HG03565 (cell line): ENCODE data around the gene SCN11A.
"Not testable (repeated sequence)": the region's sequence is repeated elsewhere in the genome, so short reads cannot be mapped to it uniquely, and the experiment has no call there.

ENCODE experiments used
- ATAC-seq: cut with Tn5 transposase; IDR thresholded peaks from one replicate; pipeline ENCODE4 v1.9.1; 2021; ENCODE audit warnings: mild to moderate bottlenecking, moderate library complexity; ENCODE audit not compliant: unreplicated experiment

The SCN11A gene

GRCh38 chr3:39067286-39067685 lies 15.5 kb upstream of the SCN11A start:
- no peak for ATAC-seq

GRCh38 chr3:39065197-39065596 lies 13.5 kb upstream of the SCN11A start:
- ATAC-seq = peak; percentile 98

GRCh38 chr3:39064646-39065045 lies 12.9 kb upstream of the SCN11A start:
- no peak for ATAC-seq

- ATAC-seq = no peak
These were observed 11.4 kb upstream of the SCN11A start for GRCh38 chr3:39063143-39063542.

- ATAC-seq = no peak
These were observed 10.4 kb upstream of the SCN11A start for GRCh38 chr3:39062180-39062579.

GRCh38 chr3:39061228-39061627 lies 9.5 kb upstream of the SCN11A start:
- not testable (repeated sequence) for ATAC-seq

GRCh38 chr3:39056151-39056550 lies 4.4 kb upstream of the SCN11A start:
- ATAC-seq = no peak

GRCh38 chr3:39053696-39054095 lies 2.0 kb upstream of the SCN11A start:
- no peak for ATAC-seq

- ATAC-seq = no peak
These were observed 839 bp upstream of the SCN11A start for GRCh38 chr3:39052583-39052982.

- ATAC-seq = no peak
These were observed 1.7 kb downstream of the SCN11A start for GRCh38 chr3:39050029-39050428.

GRCh38 chr3:39038165-39038564 lies 13.6 kb downstream of the SCN11A start:
- no peak for ATAC-seq

GRCh38 chr3:39029556-39029955 lies 22.2 kb downstream of the SCN11A start:
- ATAC-seq = no peak

- no peak for ATAC-seq
These were observed 23.2 kb downstream of the SCN11A start for GRCh38 chr3:39028546-39028945.

GRCh38 chr3:39025222-39025970 lies 26.3 kb downstream of the SCN11A start:
- no peak for ATAC-seq

- no peak for ATAC-seq
These were observed 27.2 kb downstream of the SCN11A start for GRCh38 chr3:39024497-39024896.

GRCh38 chr3:39022286-39022630 lies 29.5 kb downstream of the SCN11A start:
- ATAC-seq = no peak

- no peak for ATAC-seq
These were observed 30.1 kb downstream of the SCN11A start for GRCh38 chr3:39021465-39022285.

- peak; percentile 61 for ATAC-seq
These were observed 30.7 kb downstream of the SCN11A start for GRCh38 chr3:39021029-39021428.

- no peak for ATAC-seq
These were observed 32.4 kb downstream of the SCN11A start for GRCh38 chr3:39019299-39019698.

- ATAC-seq = no peak
These were observed 36.3 kb downstream of the SCN11A start for GRCh38 chr3:39015418-39015817.

GRCh38 chr3:39013921-39014509 lies 37.7 kb downstream of the SCN11A start:
- no peak for ATAC-seq

- no peak for ATAC-seq
These were observed 38.5 kb downstream of the SCN11A start for GRCh38 chr3:39013289-39013688.
